Keratinocyte (primary cell): ENCODE data around the gene PARD3B. TPM values are rescaled to one million over a fixed set of nuclear protein-coding genes. Genes with fewer than 3 reads are reported as not detected.

Experiments
- DNase-seq: peaks from one replicate; pipeline ENCODE4 v3.0.0-alpha.2; 2011; ENCODE audit warnings: low read depth, missing footprints, low spot score
- FAIRE-seq: peaks from 2 replicates; lab custom pipeline; 2011; peaks lifted over from hg19 to GRCh38; lab: Jason Lieb, UNC
- H2AFZ ChIP-seq: 2 replicates; pipeline ENCODE4 v1.6.0; 2012; ENCODE audit warnings: low read length, control low read depth, inconsistent platforms; ENCODE audit not compliant: control insufficient read depth
- H3K27ac ChIP-seq: 2 replicates; pipeline ENCODE4 v1.5.1; 2011; ENCODE audit warnings: low read length; ENCODE audit not compliant: control insufficient read depth, insufficient read depth
- H3K27me3 ChIP-seq: 3 replicates; pipeline ENCODE4 v1.6.0; 2011; ENCODE audit warnings: low read length; ENCODE audit not compliant: control insufficient read depth, insufficient read depth; ENCODE audit errors: extremely low read depth
- H3K36me3 ChIP-seq, 2 experiments: 2 replicates in 1 of 2; 3 replicates in 1 of 2; pipeline ENCODE4 v1.5.1; 2011; ENCODE audit warnings: low read length in 2 of 2, mild to moderate bottlenecking in 1 of 2; ENCODE audit not compliant: control insufficient read depth in 2 of 2, insufficient read depth in 2 of 2; ENCODE audit errors: extremely low read depth in 1 of 2
- H3K4me1 ChIP-seq: 3 replicates; pipeline ENCODE4 v1.5.1; 2011; ENCODE audit warnings: low read length; ENCODE audit not compliant: control insufficient read depth, insufficient read depth; ENCODE audit errors: extremely low read depth
- H3K4me2 ChIP-seq: 3 replicates; pipeline ENCODE4 v1.6.0; 2011; ENCODE audit warnings: low read depth, low read length; ENCODE audit not compliant: control insufficient read depth, insufficient read depth; ENCODE audit errors: extremely low read depth
- H3K4me3 ChIP-seq, 3 experiments: fragments of 200-600 bp in 1 of 3; sonication (generic) in 1 of 3; 2 replicates in 2 of 3; 3 replicates in 1 of 3; pipeline ENCODE4 v1.5.1; 2011 to 2016; ENCODE audit warnings: low read length in 3 of 3, mild to moderate bottlenecking in 3 of 3, control low read depth in 2 of 3, inconsistent platforms in 1 of 3, low read depth in 1 of 3, mixed read lengths in 1 of 3, mixed run types in 1 of 3, moderate library complexity in 1 of 3; ENCODE audit not compliant: control insufficient read depth in 2 of 3, insufficient read depth in 2 of 3; ENCODE audit errors: extremely low read depth in 1 of 3
- H3K79me2 ChIP-seq: 2 replicates; pipeline ENCODE4 v1.6.0; 2012; ENCODE audit warnings: low read length; ENCODE audit not compliant: control insufficient read depth, insufficient read depth
- H3K9ac ChIP-seq: 3 replicates; pipeline ENCODE4 v1.6.0; 2011; ENCODE audit warnings: low read length; ENCODE audit not compliant: control insufficient read depth, insufficient read depth; ENCODE audit errors: extremely low read depth
- H3K9me1 ChIP-seq: 3 replicates; pipeline ENCODE4 v1.6.0; 2011; ENCODE audit warnings: low read length; ENCODE audit not compliant: control insufficient read depth, insufficient read depth; ENCODE audit errors: extremely low read depth
- H3K9me3 ChIP-seq: 2 replicates; pipeline ENCODE4 v1.5.1; 2012; ENCODE audit warnings: low read depth, low read length; ENCODE audit not compliant: control insufficient read depth
- H4K20me1 ChIP-seq: 3 replicates; pipeline ENCODE4 v1.6.0; 2011; ENCODE audit warnings: low read length; ENCODE audit not compliant: control insufficient read depth, insufficient read depth; ENCODE audit errors: extremely low read depth
- EZH2 ChIP-seq: IDR thresholded peaks from one replicate; pipeline ENCODE4 v1.6.1; 2012; ENCODE audit warnings: inconsistent platforms, mild to moderate bottlenecking, low read length, moderate library complexity
- dilution Hi-C: fragments of 300-500 bp; cut with MboI; formaldehyde crosslinking; loops from one replicate; pipeline ENCODE4 v1.7.0; 2020; ENCODE audit warnings: low sequenced_read_pairs; ENCODE audit not compliant: extremely low pct_ligation_motif_present
- polyA plus RNA-seq, 5 experiments: library from polyadenylated mRNA; depleted of rRNA in 3 of 5; stranded (reverse) in 3 of 5; stranded (forward) in 1 of 5; unstranded in 1 of 5; fragments of >200 nt; gene quantifications; 1 replicate in 1 of 5; 2 replicates in 3 of 5; 3 replicates in 1 of 5; pipeline versions ENCODE4 v1.2.1 to v1.2.3, GENCODE V29; 2011 to 2012; ENCODE audit warnings: missing spikeins in 2 of 5, low read depth in 1 of 5, low replicate concordance in 1 of 5
- TF ChIP-seq, protein P1 (sequence below), 3 experiments: IDR thresholded peaks in 1 of 3; conservative IDR thresholded peaks in 1 of 3; optimal IDR thresholded peaks in 1 of 3; 2 replicates in 2 of 3; 3 replicates in 1 of 3; pipeline versions ENCODE3 to v1.5.1; 2011; ENCODE audit warnings: low read length in 3 of 3, mild to moderate bottlenecking in 3 of 3, moderate library complexity in 2 of 3, control low read depth in 1 of 3, inconsistent platforms in 1 of 3; ENCODE audit not compliant: insufficient read depth in 2 of 3; ENCODE audit errors: extremely low read depth in 1 of 3

PARD3B gene
- polyA plus RNA-seq, 1 donor (not counting 4 experiments of a cell fraction or from before 2014, with no cell fraction given) = 1.2 TPM

DNA sequence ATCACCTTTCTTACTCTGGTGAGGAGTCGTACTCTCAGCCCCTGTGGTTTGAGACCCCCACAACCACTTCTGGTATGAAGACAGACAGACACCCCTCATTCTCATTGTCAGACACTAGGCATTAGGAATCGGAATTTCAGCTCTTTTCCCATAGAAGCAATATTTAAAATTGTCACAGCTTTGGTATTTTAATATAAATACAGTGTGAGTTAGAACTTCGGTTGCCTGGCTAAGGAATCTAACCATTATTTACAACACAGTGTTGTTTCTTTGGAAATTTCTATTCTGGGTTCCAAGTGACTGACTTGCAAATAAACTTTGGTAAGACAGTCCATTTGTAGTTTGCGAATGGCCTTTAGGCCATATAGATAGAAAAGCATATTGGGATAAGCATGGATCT lies 318.1 kb downstream of the PARD3B start:
- FAIRE-seq (no peak), DNase-seq (no peak)
- H3K27me3 ChIP-seq = no peaks in the 10 kb centered on the region
- dilution Hi-C loops = no loop called here
- no peaks in the 10 kb centered on the region for H4K20me1 ChIP-seq
- TF ChIP-seq EZH2 = no peak
- TF ChIP-seq, protein P1, sequence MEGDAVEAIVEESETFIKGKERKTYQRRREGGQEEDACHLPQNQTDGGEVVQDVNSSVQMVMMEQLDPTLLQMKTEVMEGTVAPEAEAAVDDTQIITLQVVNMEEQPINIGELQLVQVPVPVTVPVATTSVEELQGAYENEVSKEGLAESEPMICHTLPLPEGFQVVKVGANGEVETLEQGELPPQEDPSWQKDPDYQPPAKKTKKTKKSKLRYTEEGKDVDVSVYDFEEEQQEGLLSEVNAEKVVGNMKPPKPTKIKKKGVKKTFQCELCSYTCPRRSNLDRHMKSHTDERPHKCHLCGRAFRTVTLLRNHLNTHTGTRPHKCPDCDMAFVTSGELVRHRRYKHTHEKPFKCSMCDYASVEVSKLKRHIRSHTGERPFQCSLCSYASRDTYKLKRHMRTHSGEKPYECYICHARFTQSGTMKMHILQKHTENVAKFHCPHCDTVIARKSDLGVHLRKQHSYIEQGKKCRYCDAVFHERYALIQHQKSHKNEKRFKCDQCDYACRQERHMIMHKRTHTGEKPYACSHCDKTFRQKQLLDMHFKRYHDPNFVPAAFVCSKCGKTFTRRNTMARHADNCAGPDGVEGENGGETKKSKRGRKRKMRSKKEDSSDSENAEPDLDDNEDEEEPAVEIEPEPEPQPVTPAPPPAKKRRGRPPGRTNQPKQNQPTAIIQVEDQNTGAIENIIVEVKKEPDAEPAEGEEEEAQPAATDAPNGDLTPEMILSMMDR (optimal IDR thresholded peaks at IDR 0.05 in 1 of 3, IDR thresholded peaks at IDR 0.05 in 1 of 3, conservative IDR thresholded peaks at IDR 0.05 in 1 of 3; ENCODE audit: extremely low read depth in 1 of 3, insufficient read depth in 2 of 3, low read length in 3 of 3) = no peak
- H3K36me3 ChIP-seq = no peaks in the 10 kb centered on the region
- H3K4me3 ChIP-seq = no peak overlapping the region
- no peak overlapping the region for H3K27ac ChIP-seq
- H3K9me3 ChIP-seq = no peaks in the 10 kb centered on the region
- no peak overlapping the region for H3K4me2 ChIP-seq
- H3K9ac ChIP-seq = no peak overlapping the region
- H3K4me1 ChIP-seq = no peaks in the 10 kb centered on the region
- no peaks in the 10 kb centered on the region for H3K79me2 ChIP-seq
- H3K9me1 ChIP-seq = no peaks in the 10 kb centered on the region
- H2AFZ ChIP-seq = no peak overlapping the region

DNA sequence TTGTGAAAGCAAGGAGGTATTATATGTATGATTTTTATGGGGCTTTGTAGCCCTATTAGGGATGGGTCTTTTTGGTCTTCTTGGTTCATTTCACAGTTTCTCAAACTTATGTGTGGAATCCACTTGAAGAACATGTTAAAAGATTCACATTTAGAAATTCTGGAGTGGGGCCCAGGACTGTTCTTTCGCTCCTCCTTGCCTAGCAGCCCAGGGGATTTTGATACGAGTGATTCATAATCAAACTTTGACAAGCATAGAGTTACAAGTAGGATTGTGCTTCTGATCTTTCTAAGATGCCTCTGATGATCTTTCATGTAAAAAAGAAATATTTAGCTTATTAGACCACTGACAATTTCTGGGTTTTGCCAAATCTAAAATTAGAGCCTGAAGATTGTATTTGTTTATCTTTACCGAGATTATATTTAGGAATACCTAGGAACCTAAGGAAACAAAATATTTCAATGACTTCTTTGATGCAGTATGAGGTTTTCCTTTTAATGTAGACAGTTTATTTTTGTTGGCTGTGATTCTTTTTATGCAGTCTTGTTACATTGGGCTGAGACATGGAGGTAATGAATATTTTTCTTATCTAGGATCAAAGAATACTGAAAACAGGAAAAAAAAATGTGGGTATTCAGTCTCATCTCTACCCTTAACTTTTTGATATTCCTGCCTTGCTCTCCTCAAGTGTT lies 324.0 kb downstream of the PARD3B start:
- FAIRE-seq (no peak), DNase-seq (no peak)
- Histone ChIP-seq H3K27ac (no peak overlapping the region), H3K9ac (no peak overlapping the region), H4K20me1 (no peaks in the 10 kb centered on the region), H3K4me2 (no peak overlapping the region), H3K9me1 (no peaks in the 10 kb centered on the region), H3K9me3 (no peaks in the 10 kb centered on the region), H2AFZ (no peak overlapping the region), H3K4me3 (no peak overlapping the region), H3K36me3 (no peaks in the 10 kb centered on the region), H3K4me1 (no peaks in the 10 kb centered on the region), H3K27me3 (no peaks in the 10 kb centered on the region), H3K79me2 (no peaks in the 10 kb centered on the region)
- dilution Hi-C loops = no loop called here
- TF ChIP-seq, protein P1 (optimal IDR thresholded peaks at IDR 0.05 in 1 of 3, IDR thresholded peaks at IDR 0.05 in 1 of 3, conservative IDR thresholded peaks at IDR 0.05 in 1 of 3; ENCODE audit: extremely low read depth in 1 of 3, insufficient read depth in 2 of 3, low read length in 3 of 3) = no peak
- TF ChIP-seq EZH2 = no peak
